Skeletal muscle satellite cell (primary cell): ENCODE measurements around the gene MGLL.
A peak's percentile ranks its signal among the peaks of the same experiment; 100 is the strongest.

Experiments used
- H3K27me3 ChIP-seq: 2 replicates; pipeline ENCODE4 v1.7.0; 2013; ENCODE audit warnings: low read length; ENCODE audit not compliant: control insufficient read depth, insufficient read depth
- H3K36me3 ChIP-seq: 2 replicates; pipeline ENCODE4 v1.7.0; 2013; ENCODE audit warnings: mild to moderate bottlenecking, control low read depth, low read length; ENCODE audit not compliant: insufficient read depth
- H3K4me1 ChIP-seq: 2 replicates; pipeline ENCODE4 v1.7.0; 2013; ENCODE audit warnings: low read length; ENCODE audit not compliant: control insufficient read depth, insufficient read depth
- H3K4me2 ChIP-seq: 2 replicates; pipeline ENCODE4 v1.7.0; 2013; ENCODE audit warnings: mild to moderate bottlenecking, low read length
- H3K4me3 ChIP-seq: 2 replicates; pipeline ENCODE4 v1.7.0; 2013; ENCODE audit warnings: low read length
- H3K9ac ChIP-seq: 2 replicates; pipeline ENCODE4 v1.7.0; 2013; ENCODE audit warnings: mild to moderate bottlenecking, low read depth, low read length, moderate library complexity
- H3K9me3 ChIP-seq: replicated peaks from 2 replicates; pipeline ENCODE4 v1.7.0; 2013; ENCODE audit warnings: mild to moderate bottlenecking, control low read depth, low read length

Gene MGLL

GRCh38 chr3:127786353-127787070, 35.8 kb downstream of the MGLL start:
- H3K4me3 ChIP-seq, result no peak overlapping the region
- H3K9ac ChIP-seq, result peak overlapping the region; percentile 22
- peak overlapping the region; percentile 17 for H3K4me2 ChIP-seq
- no peaks in the 10 kb centered on the region for H3K9me3 ChIP-seq
- no peaks in the 10 kb centered on the region for H3K27me3 ChIP-seq
- peaks cover 52% of the 10 kb centered on the region for H3K4me1 ChIP-seq
- peaks cover 13% of the 10 kb centered on the region for H3K36me3 ChIP-seq

GRCh38 chr3:127785711-127786265, 36.5 kb downstream of the MGLL start:
- Histone ChIP-seq H3K27me3 (no peaks in the 10 kb centered on the region), H3K36me3 (peaks cover 18% of the 10 kb centered on the region), H3K4me2 (no peak overlapping the region), H3K4me1 (peaks cover 53% of the 10 kb centered on the region), H3K9me3 (no peaks in the 10 kb centered on the region), H3K9ac (no peak overlapping the region), H3K4me3 (no peak overlapping the region)

- no peaks in the 10 kb centered on the region for H3K9me3 ChIP-seq
- H3K27me3 ChIP-seq, result no peaks in the 10 kb centered on the region
- no peak overlapping the region for H3K9ac ChIP-seq
- peaks cover 23% of the 10 kb centered on the region for H3K36me3 ChIP-seq
- H3K4me2 ChIP-seq, result no peak overlapping the region
- H3K4me1 ChIP-seq, result peaks cover 57% of the 10 kb centered on the region
- no peak overlapping the region for H3K4me3 ChIP-seq
These were observed 37.2 kb downstream of the MGLL start for GRCh38 chr3:127784865-127785710.

GRCh38 chr3:127784283-127784682, 38.0 kb downstream of the MGLL start:
- no peak overlapping the region for H3K4me3 ChIP-seq
- no peak overlapping the region for H3K9ac ChIP-seq
- no peaks in the 10 kb centered on the region for H3K27me3 ChIP-seq
- H3K4me1 ChIP-seq, result peaks cover 61% of the 10 kb centered on the region
- H3K9me3 ChIP-seq, result no peaks in the 10 kb centered on the region
- no peak overlapping the region for H3K4me2 ChIP-seq
- peaks cover 23% of the 10 kb centered on the region for H3K36me3 ChIP-seq

GRCh38 chr3:127783642-127784160, 38.6 kb downstream of the MGLL start:
- Histone ChIP-seq H3K4me1 (peaks cover 55% of the 10 kb centered on the region), H3K4me3 (no peak overlapping the region), H3K36me3 (peaks cover 23% of the 10 kb centered on the region), H3K4me2 (no peak overlapping the region), H3K27me3 (no peaks in the 10 kb centered on the region), H3K9me3 (no peaks in the 10 kb centered on the region), H3K9ac (no peak overlapping the region)

GRCh38 chr3:127783166-127783565, 39.1 kb downstream of the MGLL start:
- Histone ChIP-seq H3K4me1 (peaks cover 54% of the 10 kb centered on the region), H3K9ac (no peak overlapping the region), H3K9me3 (no peaks in the 10 kb centered on the region), H3K4me3 (no peak overlapping the region), H3K27me3 (no peaks in the 10 kb centered on the region), H3K36me3 (peaks cover 23% of the 10 kb centered on the region), H3K4me2 (no peak overlapping the region)

- no peak overlapping the region for H3K4me3 ChIP-seq
- H3K9ac ChIP-seq, result peak overlapping the region; percentile 52
- H3K27me3 ChIP-seq, result no peaks in the 10 kb centered on the region
- H3K36me3 ChIP-seq, result peaks cover 30% of the 10 kb centered on the region
- no peaks in the 10 kb centered on the region for H3K9me3 ChIP-seq
- peaks cover 41% of the 10 kb centered on the region for H3K4me1 ChIP-seq
- peak overlapping the region; percentile 32 for H3K4me2 ChIP-seq
These were observed 40.8 kb downstream of the MGLL start for GRCh38 chr3:127781411-127782001.

- Histone ChIP-seq H3K9me3 (no peaks in the 10 kb centered on the region), H3K36me3 (peaks cover 30% of the 10 kb centered on the region), H3K4me3 (no peak overlapping the region), H3K4me2 (peak overlapping the region; percentile 32), H3K27me3 (no peaks in the 10 kb centered on the region), H3K4me1 (peaks cover 41% of the 10 kb centered on the region), H3K9ac (peak overlapping the region; percentile 52)
These were observed 41.5 kb downstream of the MGLL start for GRCh38 chr3:127780536-127781400.

- Histone ChIP-seq H3K27me3 (no peaks in the 10 kb centered on the region), H3K4me1 (peaks cover 50% of the 10 kb centered on the region), H3K4me3 (no peak overlapping the region), H3K4me2 (no peak overlapping the region), H3K9me3 (no peaks in the 10 kb centered on the region), H3K36me3 (peaks cover 28% of the 10 kb centered on the region), H3K9ac (no peak overlapping the region)
These were observed 42.6 kb downstream of the MGLL start for GRCh38 chr3:127779747-127780146.

GRCh38 chr3:127777921-127778656, 44.2 kb downstream of the MGLL start:
- Histone ChIP-seq H3K27me3 (no peaks in the 10 kb centered on the region), H3K9ac (no peak overlapping the region), H3K4me3 (no peak overlapping the region), H3K4me1 (peaks cover 59% of the 10 kb centered on the region), H3K9me3 (no peaks in the 10 kb centered on the region), H3K36me3 (peaks cover 20% of the 10 kb centered on the region), H3K4me2 (no peak overlapping the region)
